Pericardium fibroblast (primary cell): ENCODE data around the gene OR5B21. TPM values are rescaled to one million over a fixed set of nuclear protein-coding genes. Genes with fewer than 3 reads are reported as not detected.

Source experiments
- total RNA-seq: library from RNA; depleted of rRNA; stranded (reverse); fragments of >200 nt; gene quantifications from 2 replicates; pipeline ENCODE4 v1.2.3, GENCODE V29; 2015

The OR5B21 gene
- total RNA-seq, result not detected in 2 replicates

GRCh38 chr11:58508005-58508404, at the start of gene OR5B21:
Gene OR5B21, minus strand, starts transcription at chr11:58508105. Its CDS starts 0 bp downstream, at chr11:58508105.

Other genes with a start within 250 kb of the OR5B21 start
- not detected in 2 replicates for gene OR10W1, start 239.8 kb downstream of the OR5B21 start, total RNA-seq
- not detected in 2 replicates for gene OR5B17, start 149.0 kb downstream of the OR5B21 start, total RNA-seq
- not detected in 2 replicates for gene OR5B3, start 101.2 kb downstream of the OR5B21 start, total RNA-seq
- gene OR5B2, start 80.0 kb downstream of the OR5B21 start, total RNA-seq, result not detected in 2 replicates
- gene OR5B12, start 65.9 kb downstream of the OR5B21 start, total RNA-seq, result not detected in 2 replicates
- 2.8 and 3.5 TPM in 2 replicates for gene LPXN, start 67.8 kb upstream of the OR5B21 start, total RNA-seq
- gene ZFP91, start 71.0 kb upstream of the OR5B21 start, total RNA-seq, result 27.1 and 27.9 TPM in 2 replicates
- gene CNTF, start 114.6 kb upstream of the OR5B21 start, total RNA-seq, result 0.12 and 0.17 TPM in 2 replicates
- gene GLYAT, start 223.8 kb upstream of the OR5B21 start, total RNA-seq, result not detected in 2 replicates